H1 (cell line): ENCODE measurements around the gene BTBD3. TPM values are rescaled to one million over a fixed set of nuclear protein-coding genes. Genes with fewer than 3 reads are reported as not detected.

ENCODE experiments used
- CTCF ChIA-PET: fragments of 300-600 bp; sonication (Branson Sonifier 250); formaldehyde crosslinking; loops from one replicate; lab custom pipeline; 2021; ENCODE audit not compliant: partially characterized antibody; lab: Charles Lee
- POLR2A ChIA-PET: fragments of 300-600 bp; sonication (Branson Sonifier 250); formaldehyde crosslinking; loops from one replicate; lab custom pipeline; 2021; ENCODE audit warnings: inconsistent platforms; ENCODE audit not compliant: partially characterized antibody; lab: Charles Lee
- DNase-seq, 2 experiments: peaks; one replicate each; pipeline versions ENCODE4 v3.0.0 to v3.0.0-alpha.2; 2010 to 2022; ENCODE audit warnings: low spot score in 2 of 2, low read depth in 1 of 2, mixed read lengths in 1 of 2
- FAIRE-seq: peaks from 2 replicates; lab custom pipeline; 2011; peaks lifted over from hg19 to GRCh38; lab: Jason Lieb, UNC
- H2AFZ ChIP-seq: 2 replicates; pipeline ENCODE4 v1.8.1; 2012; ENCODE audit warnings: low read length, inconsistent platforms
- H2AK5ac ChIP-seq: 2 replicates; pipeline ENCODE4 v1.6.1; 2013; ENCODE audit warnings: low read depth, low read length
- H2BK120ac ChIP-seq: replicated peaks from 2 replicates; pipeline ENCODE3; 2013; ENCODE audit warnings: low read depth, low read length, inconsistent platforms
- H2BK12ac ChIP-seq: 2 replicates; pipeline ENCODE4 v1.6.1; 2013; ENCODE audit warnings: low read depth, low read length
- H2BK15ac ChIP-seq: 2 replicates; pipeline ENCODE4 v1.6.1; 2013; ENCODE audit warnings: low read length
- H2BK20ac ChIP-seq: 2 replicates; pipeline ENCODE4 v1.6.1; 2013; ENCODE audit warnings: low read length
- H2BK5ac ChIP-seq: 2 replicates; pipeline ENCODE4 v1.6.1; 2013; ENCODE audit warnings: low read depth, low read length
- H3K14ac ChIP-seq: 2 replicates; pipeline ENCODE4 v1.6.1; 2013; ENCODE audit warnings: inconsistent platforms; ENCODE audit not compliant: insufficient read length
- H3K18ac ChIP-seq: 2 replicates; pipeline ENCODE4 v1.6.1; 2013; ENCODE audit warnings: low read length; ENCODE audit errors: extremely low read depth
- H3K23ac ChIP-seq: 2 replicates; pipeline ENCODE4 v1.6.1; 2013; ENCODE audit warnings: inconsistent platforms; ENCODE audit not compliant: insufficient read length
- H3K23me2 ChIP-seq: 2 replicates; pipeline ENCODE4 v1.6.1; 2013; ENCODE audit warnings: low read depth, low read length
- H3K27ac ChIP-seq: 2 replicates; pipeline ENCODE4 v1.6.1; 2011; ENCODE audit warnings: low read depth, low read length, inconsistent platforms
- H3K27me3 ChIP-seq, 4 experiments: replicated peaks in 1 of 4; 1 replicate in 1 of 4; 2 replicates in 3 of 4; pipeline versions ENCODE4 v1.6.1 to v1.8.1; 2011 to 2013; ENCODE audit warnings: low read length in 3 of 4, mild to moderate bottlenecking in 3 of 4, inconsistent platforms in 2 of 4, mixed read lengths in 2 of 4, moderate library complexity in 1 of 4; ENCODE audit not compliant: control insufficient read depth in 3 of 4, insufficient read depth in 3 of 4; ENCODE audit errors: extremely low read depth in 1 of 4
- H3K36me3 ChIP-seq, 4 experiments: 2 replicates each; pipeline versions ENCODE4 v1.6.1 to v1.8.1; 2011 to 2013; ENCODE audit warnings: mild to moderate bottlenecking in 4 of 4, low read length in 3 of 4, moderate library complexity in 2 of 4, control low read depth in 1 of 4, inconsistent platforms in 1 of 4; ENCODE audit not compliant: insufficient read depth in 4 of 4, control insufficient read depth in 2 of 4
- H3K4ac ChIP-seq: replicated peaks from 2 replicates; pipeline ENCODE3; 2013; ENCODE audit warnings: low read length, low read depth, mixed read lengths, inconsistent platforms; ENCODE audit not compliant: insufficient read length
- H3K4me1 ChIP-seq, 4 experiments: replicated peaks in 1 of 4; 1 replicate in 1 of 4; 2 replicates in 3 of 4; pipeline versions ENCODE4 v1.6.1 to v1.8.1; 2011 to 2013; ENCODE audit warnings: low read length in 3 of 4, inconsistent platforms in 2 of 4, mixed read lengths in 1 of 4; ENCODE audit not compliant: insufficient read depth in 4 of 4, control insufficient read depth in 3 of 4
- H3K4me2 ChIP-seq, 2 experiments: 2 replicates each; pipeline versions ENCODE4 v1.6.1 to v1.8.1; 2011 to 2013; ENCODE audit warnings: low read depth in 2 of 2, low read length in 2 of 2, control low read depth in 1 of 2, inconsistent platforms in 1 of 2, mild to moderate bottlenecking in 1 of 2; ENCODE audit not compliant: insufficient read depth in 1 of 2
- H3K4me3 ChIP-seq, 4 experiments: fragments of 200-600, 300-600 bp in 1 of 4; sonication (generic), shearing (Covaris generic), sonication (Bioruptor Twin) in 1 of 4; 2 replicates each; pipeline versions ENCODE4 v1.5.1 to v1.8.1; 2011 to 2016; ENCODE audit warnings: low read length in 4 of 4, low read depth in 3 of 4, control low read depth in 2 of 4, inconsistent platforms in 2 of 4, mild to moderate bottlenecking in 2 of 4, mixed read lengths in 1 of 4, moderate library complexity in 1 of 4; ENCODE audit not compliant: insufficient read depth in 2 of 4; ENCODE audit errors: extremely low read depth in 1 of 4
- H3K56ac ChIP-seq: replicated peaks from 2 replicates; pipeline ENCODE3; 2013; ENCODE audit warnings: low read depth, mild to moderate bottlenecking, mixed read lengths, low read length, inconsistent platforms; ENCODE audit not compliant: insufficient read length
- H3K79me1 ChIP-seq: 2 replicates; pipeline ENCODE4 v1.6.1; 2013; ENCODE audit warnings: low read depth, low read length, control low read depth
- H3K79me2 ChIP-seq, 2 experiments: 2 replicates each; pipeline versions ENCODE4 v1.6.1 to v1.8.1; 2012 to 2013; ENCODE audit warnings: low read length in 2 of 2, mild to moderate bottlenecking in 2 of 2, inconsistent platforms in 1 of 2; ENCODE audit not compliant: insufficient read depth in 2 of 2, control insufficient read depth in 1 of 2
- H3K9ac ChIP-seq, 4 experiments: replicated peaks in 1 of 4; 1 replicate in 1 of 4; 2 replicates in 3 of 4; pipeline versions ENCODE4 v1.6.1 to v1.8.1; 2011 to 2013; ENCODE audit warnings: low read depth in 3 of 4, low read length in 3 of 4, control low read depth in 2 of 4, mild to moderate bottlenecking in 2 of 4, moderate library complexity in 2 of 4, inconsistent platforms in 1 of 4; ENCODE audit errors: extremely low read depth in 1 of 4
- H3K9me3 ChIP-seq, 2 experiments: 2 replicates each; pipeline versions ENCODE4 v1.6.1 to v1.8.1; 2012 to 2013; ENCODE audit warnings: mild to moderate bottlenecking in 2 of 2, moderate library complexity in 2 of 2, control low read depth in 1 of 2, inconsistent platforms in 1 of 2, low read depth in 1 of 2, low read length in 1 of 2, mixed read lengths in 1 of 2; ENCODE audit not compliant: insufficient read depth in 2 of 2
- H4K20me1 ChIP-seq, 2 experiments: replicated peaks in 1 of 2; 2 replicates each; pipeline versions ENCODE3 to v1.8.1; 2011 to 2013; ENCODE audit warnings: inconsistent platforms in 2 of 2, low read length in 2 of 2, mild to moderate bottlenecking in 1 of 2; ENCODE audit not compliant: insufficient read depth in 2 of 2, control insufficient read depth in 1 of 2
- H4K5ac ChIP-seq: 2 replicates; pipeline ENCODE4 v1.6.1; 2013; ENCODE audit warnings: low read length, low read depth, mixed read lengths, inconsistent platforms; ENCODE audit not compliant: insufficient read length
- H4K8ac ChIP-seq: 2 replicates; pipeline ENCODE4 v1.8.0; 2013; ENCODE audit warnings: mild to moderate bottlenecking, moderate library complexity, low read length, inconsistent platforms; ENCODE audit not compliant: insufficient read depth; ENCODE audit errors: extremely low read depth
- H4K91ac ChIP-seq: replicated peaks from 2 replicates; pipeline ENCODE3; 2013; ENCODE audit warnings: low read length, mixed read lengths, inconsistent platforms; ENCODE audit not compliant: insufficient read length
- ASH2L ChIP-seq: fragments of 200-600, 300-600 bp; sonication (generic); IDR thresholded peaks from one replicate; pipeline ENCODE4 v1.7.1; 2017; ENCODE audit warnings: low read length
- E2F6 ChIP-seq: IDR thresholded peaks from 2 replicates; pipeline ENCODE4 v1.6.1; 2012; ENCODE audit warnings: inconsistent platforms
- KDM1A ChIP-seq: fragments of 200-600, 300-600 bp; sonication (generic); IDR thresholded peaks from 2 replicates; pipeline ENCODE4 v1.7.1; 2016; ENCODE audit warnings: mild to moderate bottlenecking, low read length, borderline replicate concordance
- PHF8 ChIP-seq: fragments of 200-600 bp; sonication (generic); conservative IDR thresholded peaks from 2 replicates; pipeline ENCODE4 v1.7.1; 2012; ENCODE audit warnings: low read depth, mild to moderate bottlenecking, inconsistent platforms, low read length, moderate library complexity
- POLR2AphosphoS5 ChIP-seq: IDR thresholded peaks from 2 replicates; pipeline ENCODE4 v1.6.1; 2011; ENCODE audit warnings: low read depth, low read length
- WGBS, 2 experiments: shearing (Covaris generic) in 1 of 2; methylation state at CpG; one replicate each; pipeline versions ENCODE4 v1.1.6 to v1.1.7; 2013 to 2015; ENCODE audit warnings: low lambda C conversion rate in 2 of 2, mixed read lengths in 2 of 2, inconsistent platforms in 1 of 2, low coverage in 1 of 2, missing lambda C conversion rate in 1 of 2; ENCODE audit not compliant: insufficient replicate concordance in 2 of 2, insufficient coverage in 1 of 2, insufficient read length in 1 of 2; ENCODE audit errors: extremely low coverage in 1 of 2, missing lambda C conversion rate in 1 of 2; 5-methylcytosine and 5-hydroxymethylcytosine counted together
- polyA plus RNA-seq, 7 experiments: library from polyadenylated mRNA; depleted of rRNA in 3 of 7; stranded (reverse) in 5 of 7; unstranded in 2 of 7; fragments of >200 nt in 5 of 7; fragments of 200-250 nt in 2 of 7; gene quantifications; 1 replicate in 5 of 7; 2 replicates in 1 of 7; 4 replicates in 1 of 7; pipeline versions ENCODE4 v1.2.1 to v1.2.3, GENCODE V29; 2011 to 2013; ENCODE audit warnings: missing spikeins in 2 of 7, mixed read lengths in 2 of 7
- total RNA-seq: library from RNA; stranded (reverse); fragmentation: NEBNext Ultra II Directional; extraction: Animal tissue kit (Norgen Biotek cat#: 25700); gene quantifications from 2 replicates; pipeline ENCODE4 v1.2.1, GENCODE V29; 2021

Gene BTBD3
- total and polyA plus RNA-seq, 2 of the 8 experiments (the other 6 are each of a cell fraction or from before 2014, with no cell fraction given), result 36.7 to 45.5 TPM

GRCh38 chr20:11958855-11959254 lies 41.2 kb downstream of the BTBD3 start:
- H3K23me2 ChIP-seq, result no peaks in the 10 kb centered on the region
- CTCF ChIA-PET, result interaction anchor here (0.6 to 3.2 kb wide), 4 partner anchors 10 to 283 kb away, joined by 3 to 12 read pairs (median 4); no protein-coding TSS in a partner anchor
- H3K23ac ChIP-seq, result no peak overlapping the region
- H4K91ac ChIP-seq, result no peak overlapping the region
- no peaks in the 10 kb centered on the region for H3K79me1 ChIP-seq
- no peaks in the 10 kb centered on the region for H3K79me2 ChIP-seq
- no peak overlapping the region for H2BK20ac ChIP-seq
- no peak overlapping the region; a peak in 1 of 4 replicates for H3K4me2 ChIP-seq
- DNase-seq (no peak), FAIRE-seq (no peak)
- no peak overlapping the region for H3K56ac ChIP-seq
- H3K36me3 ChIP-seq, result no peaks in the 10 kb centered on the region
- no peaks in the 10 kb centered on the region for H4K20me1 ChIP-seq
- H3K9me3 ChIP-seq, result peaks cover 2 to 4% of the 10 kb centered on the region in 2 experiments; a peak in 2 of 4 replicates
- no peak overlapping the region for H3K9ac ChIP-seq
- no peak overlapping the region for H3K18ac ChIP-seq
- H2BK120ac ChIP-seq, result no peak overlapping the region
- no peaks in the 10 kb centered on the region for H3K27me3 ChIP-seq
- H3K14ac ChIP-seq, result no peak overlapping the region
- no peak overlapping the region for H3K27ac ChIP-seq
- no peak overlapping the region for H4K8ac ChIP-seq
- no peak overlapping the region for H2AK5ac ChIP-seq
- no peak for TF ChIP-seq POLR2AphosphoS5
- no peak for TF ChIP-seq KDM1A
- TF ChIP-seq E2F6, result peak; percentile 22; the same call in 1 of the 2 replicates
- TF ChIP-seq PHF8, result no peak
- TF ChIP-seq ASH2L, result no peak
- TF ChIP-seq, all 59 proteins: peak for 1
- no peak overlapping the region for H2BK15ac ChIP-seq
- no peak overlapping the region for H2BK12ac ChIP-seq
- no peak overlapping the region for H2AFZ ChIP-seq
- no peak overlapping the region for H3K4me3 ChIP-seq
- no peak overlapping the region for H2BK5ac ChIP-seq
- 90% methylated on average over 23 of the region's 24 CpGs; no CpG with 5 or more reads in 1 of the 2 experiments for WGBS, 2 experiments
- no peak overlapping the region for H3K4ac ChIP-seq
- H3K4me1 ChIP-seq, result no peaks in the 10 kb centered on the region
- POLR2A ChIA-PET, result no interaction called here
- H4K5ac ChIP-seq, result no peak overlapping the region
